ENCODE measurements around the gene PHF10.
A peak's percentile ranks its signal among the peaks of the same experiment; 100 is the strongest.

Gene PHF10

DNA sequence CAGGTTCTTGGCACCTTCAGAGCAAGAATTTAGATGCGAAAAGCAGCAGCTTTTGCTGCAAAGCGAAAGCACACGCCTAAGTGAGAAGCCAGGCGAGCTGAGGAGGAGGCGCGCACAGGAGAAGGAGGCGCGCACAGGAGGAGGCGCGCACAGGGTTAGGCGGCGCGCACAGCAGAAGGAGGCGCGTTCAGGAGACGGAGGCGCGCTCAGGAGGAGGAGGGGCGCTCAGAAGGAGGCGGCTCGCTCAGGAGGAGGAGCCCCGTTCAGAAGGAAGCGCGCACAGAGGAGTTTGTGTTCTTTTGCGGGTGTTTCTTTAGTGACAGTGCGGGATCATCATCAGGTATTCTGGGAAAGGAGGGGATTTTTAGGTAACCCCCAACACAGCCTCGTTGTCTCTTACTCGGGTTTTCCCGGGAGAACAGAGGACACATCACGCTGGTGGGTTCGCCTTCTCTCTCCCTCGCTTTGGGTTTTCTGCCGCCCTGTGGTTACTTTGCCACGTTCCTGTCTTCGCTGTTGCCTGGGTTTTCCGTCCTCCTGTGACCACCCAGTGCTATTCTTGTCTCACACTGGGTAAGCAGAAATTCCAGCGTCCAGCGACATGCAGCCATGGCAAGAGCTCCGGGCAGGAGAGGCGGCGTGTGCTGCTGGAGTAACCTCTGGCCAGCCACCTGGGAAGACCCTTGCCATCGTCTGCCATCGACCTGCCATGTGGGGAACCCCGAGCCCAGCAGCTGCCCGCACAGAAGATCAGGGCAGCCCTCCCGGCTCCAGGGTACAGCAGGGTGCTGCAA lies 69.5 kb downstream of the PHF10 start:
- Histone ChIP-seq H3K4me3 (peak overlapping the region; percentile 68), H3K27ac (no peak overlapping the region), H3K36me3 (ENCODE audit: insufficient read depth, low read length) (peaks cover 4% of the 10 kb centered on the region; the same call in 1 of the 2 replicates), H3K9ac (ENCODE audit: insufficient read length) (peak overlapping the region; percentile 55), H3K9me3 (ENCODE audit: low read depth, low read length) (no peaks in the 10 kb centered on the region)
- TF ChIP-seq POLR2AphosphoS5 (IDR thresholded peaks at IDR 0.05; ENCODE audit: borderline replicate concordance, low read depth, low read length) (no peak), FOXP2 (optimal IDR thresholded peaks at IDR 0.05; ENCODE audit: control extremely low read depth, extremely low read length, insufficient read depth) (no peak), EZH2 (IDR thresholded peaks at IDR 0.05) (no peak)
- no peak for DNase-seq (ENCODE audit: low read depth, low spot score)

Measured in SK-N-MC (cell line).